Spinal cord (tissue), 4 donors: Measurements from ENCODE around the gene TJP1. TPM values are rescaled to one million over a fixed set of nuclear protein-coding genes. Genes with fewer than 3 reads are reported as not detected.

Experiments
- polyA plus RNA-seq, 2 donors: library from polyadenylated mRNA; unstranded; fragments of 120-200 nt; gene quantifications; one replicate each; pipeline ENCODE4 v1.2.1, GENCODE V29; 2013; ENCODE audit not compliant: insufficient read length in 2 of 2
- small RNA-seq: library from RNA; depleted of rRNA; stranded (forward); fragments of <200 nt; gene quantifications from one replicate; pipeline ENCODE3, GENCODE V24; 2014; ENCODE audit warnings: low replicate concordance
- total RNA-seq, 2 donors: library from RNA; depleted of rRNA in 1 of 2; stranded (reverse); fragments of 120-200 nt in 1 of 2; fragments of >200 nt in 1 of 2; gene quantifications; one replicate each; pipeline versions ENCODE4 v1.2.3 to v1.2.4, GENCODE V29; 2013 to 2014

Gene TJP1
- total and polyA plus RNA-seq, 4 donors = 95.2 to 192 (median 127) TPM

Small RNA genes lying within 50 kb of the gene (small RNA-seq; reads per million reads assigned to genes)
- not detected for gene HMGN2P5
